OCI-LY7 (cell line): ENCODE data around the gene TIGAR.

ENCODE experiments used
- CTCF ChIP-seq: fragments of 200-600 bp; sonication (generic); conservative IDR thresholded peaks from 2 replicates; pipeline ENCODE4 v1.5.1; 2014; ENCODE audit warnings: mild to moderate bottlenecking, antibody characterized with exemption, low read length, moderate library complexity, mixed read lengths
- EZH2phosphoT487 ChIP-seq: fragments of 200-600 bp; sonication (generic); IDR thresholded peaks from 2 replicates; pipeline ENCODE4 v1.6.1; 2018; ENCODE audit warnings: low read depth, borderline replicate concordance, mild to moderate bottlenecking, mixed run types, antibody characterized with exemption, low read length, moderate library complexity, mixed read lengths

DNA sequence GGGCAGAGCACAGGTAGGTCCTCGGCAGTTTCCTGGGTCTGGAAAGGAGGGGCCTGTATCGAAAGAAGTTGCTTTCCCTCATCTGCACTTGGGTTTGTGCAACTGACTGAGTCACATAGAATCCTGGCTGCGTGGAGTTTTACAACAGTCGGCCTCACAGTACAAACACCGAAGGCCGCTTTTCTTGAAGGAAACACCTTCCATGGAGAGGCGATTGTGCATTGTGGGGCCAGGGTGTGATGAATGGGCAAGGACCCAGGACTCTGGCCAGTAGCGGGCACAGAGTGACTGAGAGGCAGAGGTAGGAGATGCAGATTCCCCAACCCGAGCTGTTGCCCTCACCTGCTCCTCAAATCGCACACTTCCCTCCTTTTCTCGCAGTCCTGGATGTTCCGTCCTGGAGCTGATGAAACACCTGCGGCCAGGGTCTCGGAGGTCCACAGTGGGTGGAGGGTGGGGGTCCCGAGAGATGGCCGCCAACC, 39.8 kb upstream of the TIGAR start:
- TF ChIP-seq CTCF = no peak
- TF ChIP-seq EZH2phosphoT487 = no peak
